ENCODE results near the gene CISH.

Gene CISH

GRCh38 chr3:50656417-50657195 lies 45.0 kb upstream of the CISH start:
- Histone ChIP-seq H3K4me1 (ENCODE audit: control insufficient read depth, low read length) (no peaks in the 10 kb centered on the region), H3K27ac (ENCODE audit: low read depth, low read length) (no peak overlapping the region), H3K27me3 (ENCODE audit: control insufficient read depth, low read length) (no peaks in the 10 kb centered on the region), H3K36me3 (ENCODE audit: control insufficient read depth, low read length) (no peaks in the 10 kb centered on the region), H3K79me2 (ENCODE audit: control insufficient read depth, low read length) (no peaks in the 10 kb centered on the region), H3K9me2 (replicated peaks; ENCODE audit: control insufficient read depth, low read length) (no peaks in the 10 kb centered on the region), H3K4me2 (ENCODE audit: low read length) (no peak overlapping the region), H4K20me1 (ENCODE audit: control insufficient read depth, insufficient read depth, low read depth, low read length) (no peaks in the 10 kb centered on the region), H3K4me3 (ENCODE audit: low read length) (no peak overlapping the region), H3K9me3 (ENCODE audit: control insufficient read depth, insufficient read depth, low read length) (no peaks in the 10 kb centered on the region), H3F3A (ENCODE audit: control insufficient read depth, insufficient read depth) (no peaks in the 10 kb centered on the region)
- TF ChIP-seq EZH2phosphoT487 (IDR thresholded peaks at IDR 0.05; ENCODE audit: borderline replicate concordance, low read length), result no peak
- TF ChIP-seq, protein P1, sequence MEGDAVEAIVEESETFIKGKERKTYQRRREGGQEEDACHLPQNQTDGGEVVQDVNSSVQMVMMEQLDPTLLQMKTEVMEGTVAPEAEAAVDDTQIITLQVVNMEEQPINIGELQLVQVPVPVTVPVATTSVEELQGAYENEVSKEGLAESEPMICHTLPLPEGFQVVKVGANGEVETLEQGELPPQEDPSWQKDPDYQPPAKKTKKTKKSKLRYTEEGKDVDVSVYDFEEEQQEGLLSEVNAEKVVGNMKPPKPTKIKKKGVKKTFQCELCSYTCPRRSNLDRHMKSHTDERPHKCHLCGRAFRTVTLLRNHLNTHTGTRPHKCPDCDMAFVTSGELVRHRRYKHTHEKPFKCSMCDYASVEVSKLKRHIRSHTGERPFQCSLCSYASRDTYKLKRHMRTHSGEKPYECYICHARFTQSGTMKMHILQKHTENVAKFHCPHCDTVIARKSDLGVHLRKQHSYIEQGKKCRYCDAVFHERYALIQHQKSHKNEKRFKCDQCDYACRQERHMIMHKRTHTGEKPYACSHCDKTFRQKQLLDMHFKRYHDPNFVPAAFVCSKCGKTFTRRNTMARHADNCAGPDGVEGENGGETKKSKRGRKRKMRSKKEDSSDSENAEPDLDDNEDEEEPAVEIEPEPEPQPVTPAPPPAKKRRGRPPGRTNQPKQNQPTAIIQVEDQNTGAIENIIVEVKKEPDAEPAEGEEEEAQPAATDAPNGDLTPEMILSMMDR (IDR thresholded peaks at IDR 0.05; ENCODE audit: low read depth, low read length, poor library complexity, severe bottlenecking), result no peak

- no peaks in the 10 kb centered on the region for H3K4me1 ChIP-seq (ENCODE audit: control insufficient read depth, low read length)
- H3F3A ChIP-seq (ENCODE audit: control insufficient read depth, insufficient read depth), result no peaks in the 10 kb centered on the region
- H3K4me3 ChIP-seq (ENCODE audit: low read length), result no peak overlapping the region
- no peak for TF ChIP-seq EZH2phosphoT487 (IDR thresholded peaks at IDR 0.05; ENCODE audit: borderline replicate concordance, low read length)
- TF ChIP-seq, protein P1 (IDR thresholded peaks at IDR 0.05; ENCODE audit: low read depth, low read length, poor library complexity, severe bottlenecking), result no peak
- no peaks in the 10 kb centered on the region for H3K36me3 ChIP-seq (ENCODE audit: control insufficient read depth, low read length)
- H3K4me2 ChIP-seq (ENCODE audit: low read length), result no peak overlapping the region
- H4K20me1 ChIP-seq (ENCODE audit: control insufficient read depth, insufficient read depth, low read depth, low read length), result no peaks in the 10 kb centered on the region
- H3K27ac ChIP-seq (ENCODE audit: low read depth, low read length), result no peak overlapping the region
- H3K27me3 ChIP-seq (ENCODE audit: control insufficient read depth, low read length), result no peaks in the 10 kb centered on the region
- no peaks in the 10 kb centered on the region for H3K9me3 ChIP-seq (ENCODE audit: control insufficient read depth, insufficient read depth, low read length)
- no peaks in the 10 kb centered on the region for H3K79me2 ChIP-seq (ENCODE audit: control insufficient read depth, low read length)
- H3K9me2 ChIP-seq (replicated peaks; ENCODE audit: control insufficient read depth, low read length), result no peaks in the 10 kb centered on the region
Measured at GRCh38 chr3:50655009-50655830, 43.6 kb upstream of the CISH start.

DNA sequence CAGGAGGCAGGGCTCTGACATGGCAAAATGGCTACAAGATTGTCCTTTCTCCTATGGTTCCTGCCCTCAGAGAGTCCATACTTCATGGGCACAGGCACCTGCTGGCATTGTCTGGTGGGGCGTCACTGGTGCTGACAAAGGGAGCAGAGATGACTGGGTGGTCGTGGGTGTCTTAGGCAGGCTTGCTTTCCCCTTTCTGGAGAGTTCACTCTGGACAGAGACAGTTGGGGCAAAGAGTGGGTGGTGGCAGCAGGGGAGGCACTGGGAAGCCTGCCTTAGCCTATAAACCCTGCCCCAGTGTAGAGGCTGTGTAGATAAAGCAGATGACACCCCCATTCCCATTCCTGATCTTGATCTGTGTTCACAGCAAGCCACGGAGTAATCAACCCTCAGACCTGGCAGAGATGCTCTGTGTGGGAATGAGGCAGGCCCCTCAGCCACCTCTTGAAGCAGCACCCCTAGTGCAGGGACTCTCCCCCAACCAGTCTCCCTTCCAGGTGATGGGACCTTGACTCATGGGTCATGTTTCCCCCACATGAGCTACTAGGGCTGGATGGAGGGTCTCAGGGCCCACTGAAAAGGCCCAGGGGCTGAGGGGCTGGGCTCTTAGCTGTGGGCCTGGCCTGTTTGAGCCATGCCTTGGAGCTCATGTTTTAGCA lies 42.5 kb upstream of the CISH start:
- H3K9me2 ChIP-seq (replicated peaks; ENCODE audit: control insufficient read depth, low read length), result no peaks in the 10 kb centered on the region
- no peak overlapping the region for H3K27ac ChIP-seq (ENCODE audit: low read depth, low read length)
- H3K79me2 ChIP-seq (ENCODE audit: control insufficient read depth, low read length), result no peaks in the 10 kb centered on the region
- H3K4me1 ChIP-seq (ENCODE audit: control insufficient read depth, low read length), result no peaks in the 10 kb centered on the region
- no peak overlapping the region for H3K4me3 ChIP-seq (ENCODE audit: low read length)
- H4K20me1 ChIP-seq (ENCODE audit: control insufficient read depth, insufficient read depth, low read depth, low read length), result no peaks in the 10 kb centered on the region
- H3K4me2 ChIP-seq (ENCODE audit: low read length), result no peak overlapping the region
- H3K36me3 ChIP-seq (ENCODE audit: control insufficient read depth, low read length), result no peaks in the 10 kb centered on the region
- no peaks in the 10 kb centered on the region for H3K27me3 ChIP-seq (ENCODE audit: control insufficient read depth, low read length)
- H3F3A ChIP-seq (ENCODE audit: control insufficient read depth, insufficient read depth), result no peaks in the 10 kb centered on the region
- H3K9me3 ChIP-seq (ENCODE audit: control insufficient read depth, insufficient read depth, low read length), result no peaks in the 10 kb centered on the region
- TF ChIP-seq, protein P1 (IDR thresholded peaks at IDR 0.05; ENCODE audit: low read depth, low read length, poor library complexity, severe bottlenecking), result no peak

Data from DOHH2 (cell line).